CD14-positive monocyte (primary cell): Measurements from ENCODE around the gene TRMO. TPM values are rescaled to one million over a fixed set of nuclear protein-coding genes. Genes with fewer than 3 reads are reported as not detected.

Experiments used
- DNase-seq, 3 donors: peaks; one replicate each; pipeline ENCODE4 v3.0.0-alpha.2; 2011 to 2022
- H2AFZ ChIP-seq: 2 replicates; pipeline ENCODE4 v1.6.0; 2012; ENCODE audit warnings: mild to moderate bottlenecking, low read depth, low read length, inconsistent platforms; ENCODE audit not compliant: insufficient read depth, poor library complexity, severe bottlenecking
- H3K27ac ChIP-seq, 2 donors: 1 replicate in 1 of 2; 2 replicates in 1 of 2; pipeline ENCODE4 v1.5.1; 2012 to 2013; ENCODE audit warnings: low read length in 2 of 2, control low read depth in 1 of 2, inconsistent platforms in 1 of 2, low read depth in 1 of 2, mild to moderate bottlenecking in 1 of 2
- H3K27me3 ChIP-seq, 2 donors: one replicate each; pipeline versions ENCODE4 v1.6.0 to v1.6.1; 2011 to 2013; ENCODE audit warnings: low read length in 2 of 2; ENCODE audit not compliant: control insufficient read depth in 2 of 2, insufficient read depth in 2 of 2
- H3K36me3 ChIP-seq, 2 donors: replicated peaks in 1 of 2; 1 replicate in 1 of 2; 2 replicates in 1 of 2; pipeline versions ENCODE4 v1.5.1 to v1.6.1; 2012 to 2013; ENCODE audit warnings: low read length in 2 of 2, control low read depth in 1 of 2, inconsistent platforms in 1 of 2, mild to moderate bottlenecking in 1 of 2; ENCODE audit not compliant: insufficient read depth in 2 of 2, control insufficient read depth in 1 of 2
- H3K4me1 ChIP-seq, 2 donors: 1 replicate in 1 of 2; 2 replicates in 1 of 2; pipeline versions ENCODE4 v1.5.1 to v1.6.1; 2012 to 2013; ENCODE audit warnings: low read length in 2 of 2, control low read depth in 1 of 2, inconsistent platforms in 1 of 2, mild to moderate bottlenecking in 1 of 2, moderate library complexity in 1 of 2; ENCODE audit not compliant: insufficient read depth in 2 of 2, control insufficient read depth in 1 of 2
- H3K4me2 ChIP-seq: replicated peaks from 2 replicates; pipeline ENCODE3; 2012; ENCODE audit warnings: low read length, moderate library complexity, mild to moderate bottlenecking; ENCODE audit not compliant: poor library complexity, severe bottlenecking; ENCODE audit errors: extremely low read depth
- H3K4me3 ChIP-seq, 3 experiments: fragments of 200-600 bp in 1 of 3; sonication (generic) in 1 of 3; replicated peaks in 1 of 3; 1 replicate in 2 of 3; 2 replicates in 1 of 3; pipeline ENCODE4 v1.5.1; 2011 to 2013; ENCODE audit warnings: low read length in 3 of 3, mild to moderate bottlenecking in 3 of 3, control low read depth in 2 of 3, low read depth in 2 of 3, inconsistent platforms in 1 of 3, moderate library complexity in 1 of 3
- H3K79me2 ChIP-seq: 2 replicates; pipeline ENCODE4 v1.6.0; 2012; ENCODE audit warnings: mild to moderate bottlenecking, control low read depth, inconsistent platforms, low read length, moderate library complexity; ENCODE audit not compliant: insufficient read depth
- H3K9ac ChIP-seq: 2 replicates; pipeline ENCODE4 v1.6.0; 2017; ENCODE audit warnings: low read length, mild to moderate bottlenecking; ENCODE audit not compliant: insufficient read depth, poor library complexity, severe bottlenecking
- H3K9me3 ChIP-seq, 2 donors: replicated peaks in 1 of 2; 1 replicate in 1 of 2; 2 replicates in 1 of 2; pipeline versions ENCODE4 v1.5.1 to v1.6.1; 2012 to 2013; ENCODE audit warnings: low read length in 2 of 2, control low read depth in 1 of 2; ENCODE audit not compliant: control insufficient read depth in 1 of 2, insufficient read depth in 1 of 2
- H4K20me1 ChIP-seq: 2 replicates; pipeline ENCODE4 v1.6.0; 2012; ENCODE audit warnings: mild to moderate bottlenecking, low read length, control low read depth, moderate library complexity; ENCODE audit not compliant: insufficient read depth
- H3K27ac Mint-ChIP-seq, 7 donors: one replicate each; pipeline ENCODE4 v1.8.0; 2020; ENCODE audit warnings: mild to moderate bottlenecking in 7 of 7, mixed read lengths in 7 of 7, moderate library complexity in 6 of 7, inconsistent platforms in 2 of 7
- H3K27me3 Mint-ChIP-seq, 3 donors: one replicate each; pipeline ENCODE4 v1.8.0; 2021 to 2022; ENCODE audit warnings: low read depth in 3 of 3, mild to moderate bottlenecking in 3 of 3, mixed read lengths in 3 of 3, moderate library complexity in 3 of 3, inconsistent platforms in 1 of 3
- H3K36me3 Mint-ChIP-seq, 2 donors: one replicate each; pipeline ENCODE4 v1.8.0; 2020; ENCODE audit warnings: mixed read lengths in 2 of 2, inconsistent platforms in 1 of 2, mild to moderate bottlenecking in 1 of 2
- H3K4me1 Mint-ChIP-seq: one replicate; pipeline ENCODE4 v1.8.0; 2020; ENCODE audit warnings: mild to moderate bottlenecking, mixed read lengths
- H3K4me3 Mint-ChIP-seq, 2 donors: one replicate each; pipeline ENCODE4 v1.8.0; 2020; ENCODE audit warnings: mild to moderate bottlenecking in 2 of 2, mixed read lengths in 2 of 2, moderate library complexity in 1 of 2
- H3K9me3 Mint-ChIP-seq, 7 donors: one replicate each; pipeline ENCODE4 v1.8.0; 2020 to 2022; ENCODE audit warnings: mixed read lengths in 7 of 7, mild to moderate bottlenecking in 6 of 7, moderate library complexity in 6 of 7, inconsistent platforms in 2 of 7
- CTCF ChIP-seq: fragments of 200-600 bp; IDR thresholded peaks from one replicate; pipeline ENCODE4 v1.8.0; 2022; ENCODE audit warnings: antibody characterized with exemption, mild to moderate bottlenecking
- WGBS: methylation state at CpG from one replicate; pipeline ENCODE4 v1.1.5; 2013; ENCODE audit warnings: missing lambda C conversion rate; ENCODE audit not compliant: insufficient coverage; 5-methylcytosine and 5-hydroxymethylcytosine counted together
- intact Hi-C, 2 donors: fragments of 100-400 bp; cut with micrococcal nuclease; formaldehyde crosslinking; loops; one replicate each; pipeline versions ENCODE4 v1.15.0 to v1.15.1; 2023
- polyA plus RNA-seq, 3 donors: library from polyadenylated mRNA; depleted of rRNA in 1 of 3; unstranded in 2 of 3; stranded (reverse) in 1 of 3; fragments of 300-500 nt in 2 of 3; fragments of >200 nt in 1 of 3; fragmentation: Illumina TruSeq in 2 of 3; gene quantifications; 1 replicate in 2 of 3; 2 replicates in 1 of 3; pipeline ENCODE4 v1.2.3, GENCODE V29; 2012 to 2021

TRMO gene
- polyA plus RNA-seq, 3 donors, result 13.4 to 20.6 (median 13.5) TPM

GRCh38 chr9:97943308-97943855 lies 21.1 kb upstream of the TRMO start:
- no peaks in the 10 kb centered on the region for H3K9me3 Mint-ChIP-seq
- no peak for TF ChIP-seq CTCF

DNA sequence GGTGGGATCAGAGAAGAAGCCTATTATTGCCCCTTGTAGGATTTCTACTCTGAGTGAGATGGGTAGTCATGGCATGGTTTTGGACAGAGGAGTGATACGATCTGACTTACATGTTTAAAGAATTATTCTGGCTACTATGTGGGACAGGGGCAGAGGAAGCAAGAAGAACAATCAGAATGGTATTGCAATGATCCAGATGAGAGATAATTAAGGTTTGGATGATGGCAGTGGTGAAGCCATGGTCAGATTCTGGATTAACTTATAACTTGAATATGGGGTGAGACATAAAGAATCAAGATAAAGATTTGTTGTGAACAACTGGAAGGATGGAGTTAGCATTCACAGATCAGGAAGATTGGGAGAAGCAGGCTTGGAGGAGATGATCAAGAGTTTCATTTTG lies 19.0 kb upstream of the TRMO start:
- no peaks in the 10 kb centered on the region for H3K4me1 ChIP-seq
- intact Hi-C loops, result no loop called here
- Mint-ChIP-seq H3K4me1 (peaks cover 3% of the 10 kb centered on the region), H3K27me3 (peaks cover 0 to 3% (median 3%) of the 10 kb centered on the region in 3 donors), H3K9me3 (no peaks in the 10 kb centered on the region), H3K4me3 (no peak overlapping the region), H3K36me3 (no peaks in the 10 kb centered on the region), H3K27ac (no peak overlapping the region)
- no peak overlapping the region for H3K9ac ChIP-seq
- no peak overlapping the region for H3K4me3 ChIP-seq
- no peak for DNase-seq
- H3K79me2 ChIP-seq, result no peaks in the 10 kb centered on the region
- no peaks in the 10 kb centered on the region for H4K20me1 ChIP-seq
- H3K9me3 ChIP-seq, result no peaks in the 10 kb centered on the region
- no peak for TF ChIP-seq CTCF
- H2AFZ ChIP-seq, result no peak overlapping the region
- H3K4me2 ChIP-seq, result no peak overlapping the region
- no peaks in the 10 kb centered on the region for H3K36me3 ChIP-seq
- no peaks in the 10 kb centered on the region for H3K27me3 ChIP-seq
- WGBS, result 100% methylated on average over 1 of the region's 1 CpG
- H3K27ac ChIP-seq, result no peak overlapping the region

More at GRCh38 chr9:97943308-97943855, 21.1 kb upstream of the TRMO start:
- Histone ChIP-seq H3K4me1 (no peaks in the 10 kb centered on the region), H3K4me2 (no peak overlapping the region), H2AFZ (no peak overlapping the region), H3K79me2 (no peaks in the 10 kb centered on the region), H3K9me3 (no peaks in the 10 kb centered on the region), H3K9ac (no peak overlapping the region), H3K36me3 (no peaks in the 10 kb centered on the region), H4K20me1 (no peaks in the 10 kb centered on the region), H3K27me3 (no peaks in the 10 kb centered on the region), H3K27ac (no peak overlapping the region), H3K4me3 (no peak overlapping the region)
- Mint-ChIP-seq H3K4me3 (no peak overlapping the region), H3K4me1 (peaks cover 4% of the 10 kb centered on the region), H3K27me3 (peaks cover 0 to 6% (median 3%) of the 10 kb centered on the region in 3 donors), H3K27ac (no peak overlapping the region), H3K36me3 (no peaks in the 10 kb centered on the region)
- intact Hi-C loops, result no loop called here
- no peak for DNase-seq
